Activated CD8-positive, alpha-beta T cell treated with anti-CD3 and anti-CD28 coated beads for 36 hours (primary cell): ENCODE data around the gene NPY2R. TPM values are rescaled to one million over a fixed set of nuclear protein-coding genes. Genes with fewer than 3 reads are reported as not detected.

Experiments used
- ATAC-seq: fragments of 200-7000 bp; cut with Tn5 transposase; one replicate; pipeline ENCODE4 v1.10.0; 2021; ENCODE audit warnings: mild to moderate bottlenecking, moderate library complexity
- CTCF ChIA-PET: fragments of 350-600 bp; sonication (Branson Sonifier 250); formaldehyde crosslinking; loops from one replicate; lab custom pipeline; 2021; ENCODE audit warnings: antibody characterized with exemption; lab: Charles Lee
- POLR2A ChIA-PET: fragments of 350-600 bp; sonication (Branson Sonifier 250); formaldehyde crosslinking; loops from one replicate; lab custom pipeline; 2021; ENCODE audit warnings: antibody characterized with exemption; lab: Charles Lee
- DNase-seq: peaks from one replicate; pipeline ENCODE4 v3.0.0-alpha.2; 2020
- H3K27ac Mint-ChIP-seq: one replicate; pipeline ENCODE4 v1.8.0; 2021; ENCODE audit warnings: mild to moderate bottlenecking, mixed read lengths
- H3K27me3 Mint-ChIP-seq: one replicate; pipeline ENCODE4 v1.8.0; 2021; ENCODE audit warnings: mixed read lengths
- H3K36me3 Mint-ChIP-seq: one replicate; pipeline ENCODE4 v1.8.0; 2021; ENCODE audit warnings: low read depth, mixed read lengths
- H3K4me1 Mint-ChIP-seq: one replicate; pipeline ENCODE4 v1.8.0; 2021; ENCODE audit warnings: low read depth, mixed read lengths
- H3K4me3 Mint-ChIP-seq: one replicate; pipeline ENCODE4 v1.8.0; 2021; ENCODE audit warnings: mild to moderate bottlenecking, moderate library complexity, mixed read lengths
- H3K9me3 Mint-ChIP-seq: one replicate; pipeline ENCODE4 v1.8.0; 2021; ENCODE audit warnings: mixed read lengths
- intact Hi-C: fragments of 100-400 bp; cut with micrococcal nuclease; formaldehyde crosslinking; loops from one replicate; pipeline ENCODE4 v1.10.0; 2022
- total RNA-seq, 2 experiments: library from RNA; stranded (reverse); gene quantifications; one replicate each; pipeline ENCODE4 v1.2.3, GENCODE V29; 2021
- TF ChIP-seq, protein P1 (sequence below): fragments of 200-600 bp; IDR thresholded peaks from one replicate; pipeline ENCODE4 v1.8.0; 2022; ENCODE audit warnings: antibody characterized with exemption, mild to moderate bottlenecking

Gene NPY2R
- total RNA-seq, 2 experiments from 2014 or later = not detected

- no peaks in the 10 kb centered on the region for H3K36me3 Mint-ChIP-seq
- no peak overlapping the region for H3K4me3 Mint-ChIP-seq
- H3K27ac Mint-ChIP-seq = no peak overlapping the region
- TF ChIP-seq, protein P1, sequence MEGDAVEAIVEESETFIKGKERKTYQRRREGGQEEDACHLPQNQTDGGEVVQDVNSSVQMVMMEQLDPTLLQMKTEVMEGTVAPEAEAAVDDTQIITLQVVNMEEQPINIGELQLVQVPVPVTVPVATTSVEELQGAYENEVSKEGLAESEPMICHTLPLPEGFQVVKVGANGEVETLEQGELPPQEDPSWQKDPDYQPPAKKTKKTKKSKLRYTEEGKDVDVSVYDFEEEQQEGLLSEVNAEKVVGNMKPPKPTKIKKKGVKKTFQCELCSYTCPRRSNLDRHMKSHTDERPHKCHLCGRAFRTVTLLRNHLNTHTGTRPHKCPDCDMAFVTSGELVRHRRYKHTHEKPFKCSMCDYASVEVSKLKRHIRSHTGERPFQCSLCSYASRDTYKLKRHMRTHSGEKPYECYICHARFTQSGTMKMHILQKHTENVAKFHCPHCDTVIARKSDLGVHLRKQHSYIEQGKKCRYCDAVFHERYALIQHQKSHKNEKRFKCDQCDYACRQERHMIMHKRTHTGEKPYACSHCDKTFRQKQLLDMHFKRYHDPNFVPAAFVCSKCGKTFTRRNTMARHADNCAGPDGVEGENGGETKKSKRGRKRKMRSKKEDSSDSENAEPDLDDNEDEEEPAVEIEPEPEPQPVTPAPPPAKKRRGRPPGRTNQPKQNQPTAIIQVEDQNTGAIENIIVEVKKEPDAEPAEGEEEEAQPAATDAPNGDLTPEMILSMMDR = no peak
- POLR2A ChIA-PET = no interaction called here
- intact Hi-C loops = no loop called here
- ATAC-seq (no peak), DNase-seq (no peak)
- H3K9me3 Mint-ChIP-seq = no peaks in the 10 kb centered on the region
- CTCF ChIA-PET = no interaction called here
- no peaks in the 10 kb centered on the region for H3K27me3 Mint-ChIP-seq
- no peaks in the 10 kb centered on the region for H3K4me1 Mint-ChIP-seq
Measured at GRCh38 chr4:155228713-155229112, 20.3 kb downstream of the NPY2R start.

DNA sequence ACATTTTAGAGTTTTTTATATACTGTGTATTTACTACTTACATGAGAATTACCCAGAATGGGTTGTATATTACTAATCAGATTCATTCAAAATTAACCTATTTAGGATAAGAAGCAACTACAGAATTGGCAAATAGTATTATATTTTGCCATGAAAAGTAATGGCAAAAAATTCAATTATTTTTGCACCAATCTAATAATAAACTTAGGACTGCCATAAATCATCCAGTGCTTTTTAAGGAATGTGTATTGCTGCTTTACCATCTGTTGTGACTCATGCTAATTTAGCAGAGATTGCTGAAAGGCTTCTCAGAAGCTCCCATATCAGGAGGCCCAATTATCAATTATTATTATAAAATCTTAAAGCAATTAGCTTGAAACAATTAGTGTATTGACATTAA lies 24.0 kb downstream of the NPY2R start:
- DNase-seq = no peak
- Mint-ChIP-seq H3K27ac (no peak overlapping the region), H3K27me3 (no peaks in the 10 kb centered on the region), H3K4me1 (no peaks in the 10 kb centered on the region), H3K4me3 (no peak overlapping the region), H3K36me3 (no peaks in the 10 kb centered on the region), H3K9me3 (no peaks in the 10 kb centered on the region)
- TF ChIP-seq, protein P1 = no peak
- POLR2A ChIA-PET = interaction anchor here (0.6 kb wide), 1 partner anchor 166 kb away, joined by 4 read pairs; no protein-coding TSS in a partner anchor
- CTCF ChIA-PET = no interaction called here
- no peak for ATAC-seq
- intact Hi-C loops = no loop called here

DNA sequence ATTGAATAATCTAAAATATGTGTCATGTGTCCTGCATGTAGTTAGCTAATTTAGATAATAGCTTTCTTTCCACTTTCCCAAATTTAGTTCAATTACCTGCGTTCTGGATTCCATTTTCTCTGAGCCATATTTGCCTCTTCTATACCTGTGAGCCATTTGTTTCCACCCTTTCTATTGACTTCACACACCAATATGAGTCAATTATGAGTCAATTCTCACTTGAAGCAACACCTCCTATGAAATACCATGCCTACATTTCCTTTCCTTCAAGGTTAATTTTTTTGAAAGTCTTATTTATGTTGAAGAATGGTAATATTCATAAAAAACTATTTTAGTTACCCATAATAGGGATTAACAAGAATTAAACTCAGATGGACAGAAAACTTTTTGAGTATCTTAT lies 25.8 kb downstream of the NPY2R start:
- H3K36me3 Mint-ChIP-seq = no peaks in the 10 kb centered on the region
- intact Hi-C loops = no loop called here
- H3K9me3 Mint-ChIP-seq = no peaks in the 10 kb centered on the region
- H3K27ac Mint-ChIP-seq = no peak overlapping the region
- ChIA-PET CTCF (no interaction called here), POLR2A (no interaction called here)
- no peaks in the 10 kb centered on the region for H3K4me1 Mint-ChIP-seq
- TF ChIP-seq, protein P1 = no peak
- no peak for DNase-seq
- peaks cover 2% of the 10 kb centered on the region for H3K27me3 Mint-ChIP-seq
- ATAC-seq = no peak
- no peak overlapping the region for H3K4me3 Mint-ChIP-seq

GRCh38 chr4:155237567-155237966 lies 29.1 kb downstream of the NPY2R start:
- Mint-ChIP-seq H3K27me3 (peaks cover 2% of the 10 kb centered on the region), H3K9me3 (no peaks in the 10 kb centered on the region), H3K4me1 (no peaks in the 10 kb centered on the region), H3K27ac (no peak overlapping the region), H3K36me3 (no peaks in the 10 kb centered on the region), H3K4me3 (no peak overlapping the region)
- DNase-seq (no peak), ATAC-seq (no peak)
- intact Hi-C loops = no loop called here
- POLR2A ChIA-PET = no interaction called here
- CTCF ChIA-PET = no interaction called here
- TF ChIP-seq, protein P1 = no peak

DNA sequence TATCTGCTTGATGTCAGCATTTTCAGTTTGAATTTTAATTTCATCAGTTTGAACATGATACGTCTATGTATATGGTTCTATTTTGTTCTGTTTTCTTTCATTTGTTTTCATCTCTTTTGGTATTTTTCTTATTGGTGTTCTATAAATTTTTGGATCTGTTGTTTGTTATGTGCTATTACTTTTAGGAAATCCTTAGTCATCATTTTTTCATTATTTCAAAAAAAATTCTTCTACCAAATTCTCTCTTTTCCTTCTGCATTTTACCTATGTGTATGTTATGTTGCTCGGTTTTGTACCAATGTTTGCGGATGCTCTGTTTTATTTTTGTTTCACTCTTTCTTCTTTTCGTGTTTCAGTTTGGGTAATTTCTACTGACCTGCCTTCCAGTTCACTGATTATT lies 32.8 kb downstream of the NPY2R start:
- DNase-seq (no peak), ATAC-seq (no peak)
- intact Hi-C loops = no loop called here
- peaks cover 2% of the 10 kb centered on the region for H3K27me3 Mint-ChIP-seq
- H3K4me1 Mint-ChIP-seq = no peaks in the 10 kb centered on the region
- H3K4me3 Mint-ChIP-seq = no peak overlapping the region
- ChIA-PET POLR2A (no interaction called here), CTCF (no interaction called here)
- H3K27ac Mint-ChIP-seq = no peak overlapping the region
- H3K9me3 Mint-ChIP-seq = no peaks in the 10 kb centered on the region
- no peaks in the 10 kb centered on the region for H3K36me3 Mint-ChIP-seq
- TF ChIP-seq, protein P1 = no peak
